HL-60/S4 (cell line): Measurements from ENCODE around the gene ZNRF3.
"Not testable (repeated sequence)": the region's sequence is repeated elsewhere in the genome, so short reads cannot be mapped to it uniquely, and the experiment has no call there.

Experiments used
- in situ Hi-C: fragments of 300-500 bp; cut with MboI; formaldehyde crosslinking; loops from 2 replicates; pipeline ENCODE4 v1.14.3; 2022; ENCODE audit warnings: low sequenced_read_pairs

ZNRF3 gene

DNA sequence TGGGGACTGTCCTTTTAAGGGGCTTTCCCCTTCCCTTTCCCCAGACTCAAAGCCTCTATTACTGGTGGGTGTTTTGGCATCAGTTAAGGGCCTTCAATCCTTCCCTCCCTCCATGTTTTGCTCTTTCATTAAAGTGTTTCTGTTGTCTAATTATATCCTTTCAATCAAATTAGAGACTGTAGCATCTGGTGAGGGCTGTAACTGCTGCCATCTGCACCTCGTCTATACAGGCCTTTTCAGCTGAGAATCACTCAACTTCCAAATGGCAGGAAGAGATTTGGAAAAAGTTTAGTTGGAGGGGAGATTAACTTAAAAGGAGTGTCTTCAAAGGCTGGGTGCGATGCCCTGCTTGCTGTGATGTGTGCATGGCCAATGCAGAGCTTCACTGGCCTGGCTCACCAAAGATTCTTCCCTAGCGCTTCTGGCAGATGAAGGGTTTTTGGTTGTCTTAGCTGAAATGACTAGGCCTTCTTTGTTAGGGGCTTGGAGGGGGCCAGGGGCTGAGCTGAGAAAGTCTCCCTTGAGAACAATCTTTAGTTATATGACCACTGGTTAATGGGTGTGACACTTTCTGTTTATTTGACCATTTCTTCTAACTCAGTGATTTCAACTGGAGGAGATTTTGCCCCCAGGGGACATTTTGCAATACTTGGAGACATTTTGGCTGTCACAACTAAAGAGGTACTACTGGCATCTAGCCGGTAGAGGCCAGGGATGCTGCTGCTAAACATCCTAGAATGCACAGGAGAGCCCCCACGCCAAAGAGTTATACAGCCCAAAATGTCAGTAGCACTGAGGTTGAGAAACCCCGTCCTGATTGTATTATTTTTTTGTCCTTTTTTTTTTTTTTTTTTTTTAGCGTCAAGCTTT lies 197.0 kb downstream of the ZNRF3 start:
- in situ Hi-C loops: no loop called here

GRCh38 chr22:29081517-29082236 lies 198.3 kb downstream of the ZNRF3 start:
- in situ Hi-C loops: no loop called here

DNA sequence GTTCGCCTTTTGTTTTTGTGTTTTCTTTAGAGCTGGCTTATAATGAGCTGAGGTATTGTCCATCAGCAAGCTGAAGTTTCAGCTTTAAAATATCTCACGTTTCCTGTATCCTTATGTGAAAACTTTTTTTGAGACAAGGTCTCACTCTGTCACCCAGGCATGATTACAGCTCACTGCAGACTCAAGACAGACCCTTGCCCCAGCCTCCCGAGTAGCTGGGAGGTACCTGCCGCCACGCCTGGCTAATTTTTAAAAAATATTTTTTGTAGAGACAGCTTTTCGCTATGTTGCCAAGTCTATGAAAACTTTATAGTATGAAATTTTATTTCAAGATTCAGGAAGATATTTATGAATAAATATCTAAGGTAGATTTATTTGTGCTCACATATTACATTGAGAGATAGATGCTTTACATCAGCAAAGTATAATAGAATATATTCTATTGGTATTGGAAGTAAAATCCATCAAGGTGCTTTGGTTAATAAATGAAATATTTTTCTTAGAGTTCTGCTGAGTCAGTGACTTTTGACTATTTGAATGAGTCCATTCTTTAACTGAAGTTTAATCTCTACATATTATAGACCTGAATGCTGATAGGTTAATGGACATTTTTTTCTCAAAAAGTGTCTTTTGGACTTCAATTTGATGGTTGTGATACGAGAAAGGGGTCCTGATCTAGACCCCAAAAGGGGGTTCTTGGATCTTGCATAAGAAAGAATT lies 199.6 kb downstream of the ZNRF3 start:
- in situ Hi-C loops: no loop called here

DNA sequence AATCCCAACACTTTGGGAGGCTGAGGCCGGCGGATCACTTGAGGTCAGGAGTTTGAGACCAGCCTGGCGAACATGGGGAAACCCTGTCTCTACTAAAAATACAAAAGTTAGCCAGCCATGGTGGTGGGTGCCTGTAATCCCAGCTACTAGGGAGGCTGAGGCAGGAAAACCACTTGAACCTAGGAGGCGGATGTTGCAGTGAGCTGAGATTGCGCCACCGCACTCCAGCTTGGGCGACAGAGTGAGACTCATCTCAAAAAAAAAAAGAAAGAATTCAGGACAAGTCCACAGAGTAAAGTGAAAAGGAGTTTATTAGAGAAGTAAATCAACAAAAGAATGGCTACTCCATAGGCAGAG lies 200.2 kb downstream of the ZNRF3 start:
- in situ Hi-C loops: not testable (repeated sequence)

GRCh38 chr22:29083933-29084591 lies 200.7 kb downstream of the ZNRF3 start:
- in situ Hi-C loops: no loop called here

GRCh38 chr22:29087012-29087411 lies 203.6 kb downstream of the ZNRF3 start:
- in situ Hi-C loops: no loop called here

- in situ Hi-C loops: no loop called here
Measured at GRCh38 chr22:29088809-29089208, 205.4 kb downstream of the ZNRF3 start.

- in situ Hi-C loops: no loop called here
Measured at GRCh38 chr22:29089507-29089906, 206.1 kb downstream of the ZNRF3 start.

GRCh38 chr22:29090039-29090438 lies 206.7 kb downstream of the ZNRF3 start:
- in situ Hi-C loops: no loop called here

GRCh38 chr22:29092243-29092642 lies 208.9 kb downstream of the ZNRF3 start:
- in situ Hi-C loops: no loop called here

GRCh38 chr22:29093030-29093429 lies 209.7 kb downstream of the ZNRF3 start:
- in situ Hi-C loops: no loop called here

DNA sequence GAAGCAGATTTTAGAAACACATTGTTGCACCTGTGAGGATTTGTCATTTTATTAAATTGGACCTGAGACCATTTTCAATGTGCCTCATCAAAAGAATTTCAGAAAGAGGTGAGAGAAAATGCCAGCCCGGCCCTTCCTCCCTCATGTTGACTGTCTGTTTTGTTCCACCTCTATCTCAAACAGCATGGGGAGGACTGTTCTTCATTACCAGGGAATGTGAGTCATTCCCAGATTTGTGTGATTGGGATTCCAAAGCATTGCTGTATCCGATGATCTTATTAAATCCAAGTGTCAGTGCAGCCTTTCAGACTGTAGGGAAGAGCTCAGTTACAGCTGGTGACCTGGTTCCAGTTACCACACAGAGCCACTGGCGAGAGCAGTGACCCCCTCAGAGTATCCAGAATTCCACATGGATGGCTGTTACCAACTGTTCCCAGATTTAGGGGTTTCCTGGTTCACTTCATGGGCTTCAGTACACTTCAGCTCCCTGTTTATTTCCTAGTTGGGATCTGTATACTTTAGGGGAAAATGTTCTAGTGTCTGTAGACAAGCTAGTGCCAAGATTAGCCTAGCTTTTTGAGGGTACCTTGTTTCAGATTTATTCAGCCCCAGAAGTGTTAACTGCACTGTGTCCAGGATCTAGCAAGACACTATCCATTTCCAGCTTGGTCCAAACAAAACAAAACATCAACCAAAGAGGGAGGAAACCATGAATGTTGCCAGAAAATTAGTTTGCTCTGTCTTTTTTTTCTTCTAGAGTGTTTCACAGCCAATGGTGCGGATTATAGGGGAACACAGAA lies 210.3 kb downstream of the ZNRF3 start:
- in situ Hi-C loops: no loop called here

DNA sequence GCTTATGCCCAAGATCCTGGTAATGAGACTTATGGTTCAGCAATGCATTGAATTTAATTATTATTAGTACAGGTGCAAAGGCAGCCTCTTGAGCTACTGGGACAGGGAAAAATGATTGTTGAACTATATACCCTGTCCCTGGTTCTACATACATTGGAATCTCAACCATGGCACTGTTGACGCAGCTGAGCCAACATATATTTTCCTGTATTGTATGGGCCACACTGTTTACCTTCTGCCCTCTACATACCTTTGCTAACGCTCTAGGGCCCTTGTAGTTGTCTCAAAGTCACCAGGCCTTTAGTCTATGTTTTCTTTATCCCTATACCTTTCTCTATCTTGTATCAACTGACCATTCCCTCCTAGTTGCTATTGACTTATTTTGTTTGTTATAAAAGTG lies 212.1 kb downstream of the ZNRF3 start:
- in situ Hi-C loops: no loop called here

- in situ Hi-C loops: no loop called here
Measured at GRCh38 chr22:29096736-29097669, 213.6 kb downstream of the ZNRF3 start.

- in situ Hi-C loops: no loop called here
Measured at GRCh38 chr22:29098296-29098695, 214.9 kb downstream of the ZNRF3 start.

DNA sequence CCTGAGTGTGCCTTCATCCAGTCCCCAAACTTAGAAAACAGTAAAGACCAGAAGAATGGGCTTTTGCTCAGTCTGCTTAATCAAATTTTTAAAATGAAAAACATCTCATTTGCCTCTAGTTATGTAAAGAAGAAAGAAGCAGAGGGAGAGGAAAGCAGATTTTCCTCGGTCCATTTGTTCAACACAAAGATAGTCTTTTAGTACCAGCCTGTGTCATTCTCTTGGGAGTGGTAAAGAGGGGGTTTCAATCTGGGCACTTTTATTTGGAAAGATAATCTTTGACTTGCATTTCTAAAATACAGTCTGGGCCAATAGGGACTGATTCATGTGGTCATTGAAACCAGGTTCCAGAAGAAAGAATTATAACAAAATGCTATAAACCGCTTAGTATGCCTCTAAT lies 218.9 kb downstream of the ZNRF3 start:
- in situ Hi-C loops: no loop called here

GRCh38 chr22:29103121-29103520 lies 219.7 kb downstream of the ZNRF3 start:
- in situ Hi-C loops: no loop called here

GRCh38 chr22:29105468-29105867 lies 222.1 kb downstream of the ZNRF3 start:
- in situ Hi-C loops: no loop called here

DNA sequence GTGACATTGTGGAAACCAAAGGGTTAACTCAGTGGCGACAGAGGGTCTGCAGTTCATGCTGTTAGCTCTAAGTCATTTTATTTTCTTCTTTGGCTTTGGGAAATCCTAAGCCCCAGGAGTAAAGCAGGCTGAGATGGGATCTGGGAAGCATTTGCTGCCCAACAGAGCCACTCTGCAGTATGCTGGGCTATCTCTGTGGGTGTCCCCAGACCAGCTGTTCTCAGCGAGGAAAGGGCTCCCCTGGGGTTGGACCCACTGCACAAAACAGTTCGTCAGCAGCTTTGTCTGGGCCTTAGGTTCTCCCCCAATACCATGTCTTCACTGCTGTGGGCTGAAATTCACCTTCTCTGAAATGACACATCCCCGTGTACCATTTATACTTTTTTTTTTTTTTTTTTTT lies 223.5 kb downstream of the ZNRF3 start:
- in situ Hi-C loops: no loop called here
